Stimulated activated naive CD8-positive, alpha-beta T cell treated with anti-CD3 and anti-CD28 coated beads, Interleukin-15, Interleukin-2, amounts not matched to agents 100 ng/mL and 50 ng/mL, for 24 hours (primary cell): Measurements from ENCODE around the gene EPHA1.

Source experiments
- H3K27ac Mint-ChIP-seq: one replicate; pipeline ENCODE4 v1.8.0; 2021; ENCODE audit warnings: mild to moderate bottlenecking, mixed read lengths
- H3K27me3 Mint-ChIP-seq: one replicate; pipeline ENCODE4 v1.8.0; 2021; ENCODE audit warnings: mixed read lengths
- H3K36me3 Mint-ChIP-seq: one replicate; pipeline ENCODE4 v1.8.0; 2021; ENCODE audit warnings: low read depth, mixed read lengths
- H3K4me1 Mint-ChIP-seq: one replicate; pipeline ENCODE4 v1.8.0; 2021; ENCODE audit warnings: low read depth, mixed read lengths
- H3K4me3 Mint-ChIP-seq: one replicate; pipeline ENCODE4 v1.8.0; 2021; ENCODE audit warnings: mild to moderate bottlenecking, mixed read lengths
- H3K9me3 Mint-ChIP-seq: one replicate; pipeline ENCODE4 v1.8.0; 2021; ENCODE audit warnings: mixed read lengths

Gene EPHA1

DNA sequence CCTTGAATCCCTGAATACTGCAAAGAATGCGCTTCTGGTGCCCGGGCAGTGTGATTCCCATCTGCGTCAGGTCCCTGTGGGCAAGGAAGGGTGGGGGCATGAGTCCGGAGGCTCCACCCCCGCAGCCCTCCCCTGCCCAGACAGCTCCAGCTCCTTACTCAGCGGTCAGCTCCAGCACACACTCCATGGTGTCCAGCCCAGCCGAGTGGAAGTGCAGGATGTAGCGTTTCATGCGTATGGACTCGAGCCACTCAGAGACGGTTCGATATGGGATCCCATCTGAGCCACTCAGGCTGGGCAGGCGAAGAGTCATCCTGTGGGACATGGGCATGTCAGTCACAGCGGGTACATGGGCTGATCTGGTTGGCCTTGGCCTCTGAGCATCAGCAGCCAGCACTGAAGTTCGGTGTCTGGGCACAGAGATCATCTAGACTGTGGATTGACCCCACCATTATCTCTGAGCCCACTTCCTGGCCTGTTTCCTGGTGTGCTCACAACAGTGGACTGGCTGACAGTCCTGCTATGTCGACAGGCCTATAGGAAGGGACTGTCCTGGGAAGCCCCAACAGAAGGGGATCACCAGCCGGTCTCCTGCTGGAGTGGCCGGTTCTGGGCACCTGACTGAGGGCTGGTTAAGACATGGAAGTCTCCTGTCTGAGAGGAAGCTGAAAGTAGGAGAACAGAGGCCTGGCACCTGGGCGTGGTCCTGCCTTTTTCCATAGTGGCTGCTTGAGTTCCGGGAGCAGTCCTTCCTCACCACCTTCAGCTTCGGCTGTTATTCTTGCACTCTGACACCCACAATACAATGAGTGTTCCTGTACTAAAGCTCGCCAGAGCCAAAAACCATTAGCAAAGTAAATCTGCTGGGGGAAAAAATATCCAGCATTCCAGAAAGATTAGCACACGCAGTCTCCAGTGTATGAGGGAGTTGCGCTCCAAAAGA lies 16.9 kb downstream of the EPHA1 start:
- H3K27me3 Mint-ChIP-seq: no peaks in the 10 kb centered on the region
- H3K36me3 Mint-ChIP-seq: peaks cover 20% of the 10 kb centered on the region
- H3K4me1 Mint-ChIP-seq: peaks cover 15% of the 10 kb centered on the region
- H3K9me3 Mint-ChIP-seq: no peaks in the 10 kb centered on the region
- H3K27ac Mint-ChIP-seq: no peak overlapping the region
- H3K4me3 Mint-ChIP-seq: no peak overlapping the region

DNA sequence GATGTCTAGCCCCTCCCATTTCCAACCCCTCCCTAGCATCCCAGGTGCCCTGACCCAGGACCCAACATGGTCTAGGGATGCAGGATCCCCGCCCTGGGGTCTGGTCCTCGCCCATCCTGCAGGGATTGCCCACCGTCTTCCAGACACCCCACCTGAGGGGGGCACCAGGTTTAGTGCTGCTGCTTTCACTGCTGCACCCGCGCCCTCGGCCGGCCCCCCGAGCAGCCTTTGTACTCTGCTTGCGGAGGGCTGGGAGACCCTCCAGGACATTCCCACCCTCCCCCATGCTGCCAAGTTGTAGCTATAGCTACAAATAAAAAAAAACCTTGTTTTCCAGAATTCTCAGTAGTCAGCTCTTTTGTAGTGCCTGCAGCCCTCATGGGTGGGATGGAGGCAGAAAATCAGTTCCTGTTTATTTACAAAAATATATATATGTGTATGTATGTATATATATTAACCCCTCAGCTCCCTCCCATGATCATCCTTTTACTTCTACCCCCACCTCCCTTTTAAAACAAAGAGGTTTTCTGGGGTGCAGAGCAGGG lies 17.8 kb downstream of the EPHA1 start:
- Mint-ChIP-seq H3K9me3 (no peaks in the 10 kb centered on the region), H3K27ac (no peak overlapping the region), H3K4me3 (no peak overlapping the region), H3K27me3 (no peaks in the 10 kb centered on the region), H3K36me3 (peaks cover 20% of the 10 kb centered on the region), H3K4me1 (peaks cover 15% of the 10 kb centered on the region)

DNA sequence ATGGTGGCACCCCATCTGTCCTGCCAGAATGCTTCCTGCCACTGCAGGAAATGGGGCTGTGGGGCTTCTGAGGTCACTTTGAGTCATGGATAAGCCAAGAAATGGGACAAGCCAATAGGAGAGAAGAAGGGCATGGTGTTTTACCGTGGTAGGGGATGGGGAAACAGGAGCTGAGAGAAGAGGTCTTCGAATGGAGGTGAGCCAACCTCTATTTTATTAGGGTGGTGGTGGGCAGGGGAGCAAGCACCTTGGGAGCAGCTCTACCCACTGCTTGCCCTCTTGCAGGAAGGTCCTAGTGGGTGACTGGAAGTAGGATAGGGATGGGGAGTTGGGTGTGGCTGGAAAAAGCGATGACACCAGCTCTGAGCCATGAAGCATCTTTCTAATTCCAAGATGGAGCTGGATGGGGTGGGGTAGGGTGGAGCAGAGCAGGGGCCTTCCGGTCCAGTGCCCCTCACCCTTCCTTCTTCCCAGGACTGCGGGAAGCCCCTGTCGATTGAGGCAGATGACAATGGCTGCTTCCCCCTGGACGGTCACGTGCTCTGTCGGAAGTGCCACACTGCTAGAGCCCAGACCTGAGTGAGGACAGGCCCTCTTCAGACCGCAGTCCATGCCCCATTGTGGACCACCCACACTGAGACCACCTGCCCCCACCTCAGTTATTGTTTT lies 18.4 kb downstream of the EPHA1 start:
- Mint-ChIP-seq H3K27me3 (no peaks in the 10 kb centered on the region), H3K4me3 (no peak overlapping the region), H3K9me3 (no peaks in the 10 kb centered on the region), H3K4me1 (peaks cover 14% of the 10 kb centered on the region), H3K27ac (peak overlapping the region; percentile 62), H3K36me3 (peaks cover 20% of the 10 kb centered on the region)

DNA sequence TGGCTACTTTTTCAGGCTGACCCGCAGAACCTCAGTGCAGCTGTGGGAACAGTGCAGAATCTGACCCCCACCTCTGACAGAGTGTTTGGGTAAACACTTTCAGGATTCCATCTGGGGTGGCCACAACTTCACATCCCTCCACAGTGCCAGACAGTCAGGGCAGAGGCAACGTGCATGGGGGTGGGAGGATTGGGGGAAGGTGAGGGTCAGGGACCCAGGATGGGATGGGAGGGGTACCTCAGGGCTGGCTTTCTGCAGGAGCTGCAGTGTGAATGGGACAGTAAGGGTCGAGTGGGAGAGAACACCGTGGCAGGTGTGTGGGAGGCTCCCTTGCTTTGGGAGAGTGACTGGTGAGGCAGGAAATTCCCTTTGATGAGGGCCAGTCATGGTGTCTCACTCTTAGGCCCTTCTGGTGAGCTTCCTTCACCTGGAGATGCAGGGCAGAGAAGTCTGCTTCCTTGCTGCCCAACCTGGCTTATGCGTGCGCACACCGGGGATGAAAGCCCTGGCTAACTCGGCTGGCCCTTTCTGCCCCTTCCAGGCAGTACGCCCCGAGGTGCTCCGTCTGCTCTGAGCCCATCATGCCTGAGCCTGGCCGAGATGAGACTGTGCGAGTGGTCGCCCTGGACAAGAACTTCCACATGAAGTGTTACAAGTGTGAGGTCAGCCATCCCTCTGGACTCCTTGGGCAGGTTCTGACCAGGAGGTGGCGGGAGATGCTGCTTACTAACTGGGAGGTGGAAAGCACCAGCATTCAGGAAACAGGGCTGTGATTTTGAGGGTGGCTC lies 19.1 kb downstream of the EPHA1 start:
- Mint-ChIP-seq H3K9me3 (no peaks in the 10 kb centered on the region), H3K27ac (peak overlapping the region; percentile 62), H3K36me3 (peaks cover 20% of the 10 kb centered on the region)

DNA sequence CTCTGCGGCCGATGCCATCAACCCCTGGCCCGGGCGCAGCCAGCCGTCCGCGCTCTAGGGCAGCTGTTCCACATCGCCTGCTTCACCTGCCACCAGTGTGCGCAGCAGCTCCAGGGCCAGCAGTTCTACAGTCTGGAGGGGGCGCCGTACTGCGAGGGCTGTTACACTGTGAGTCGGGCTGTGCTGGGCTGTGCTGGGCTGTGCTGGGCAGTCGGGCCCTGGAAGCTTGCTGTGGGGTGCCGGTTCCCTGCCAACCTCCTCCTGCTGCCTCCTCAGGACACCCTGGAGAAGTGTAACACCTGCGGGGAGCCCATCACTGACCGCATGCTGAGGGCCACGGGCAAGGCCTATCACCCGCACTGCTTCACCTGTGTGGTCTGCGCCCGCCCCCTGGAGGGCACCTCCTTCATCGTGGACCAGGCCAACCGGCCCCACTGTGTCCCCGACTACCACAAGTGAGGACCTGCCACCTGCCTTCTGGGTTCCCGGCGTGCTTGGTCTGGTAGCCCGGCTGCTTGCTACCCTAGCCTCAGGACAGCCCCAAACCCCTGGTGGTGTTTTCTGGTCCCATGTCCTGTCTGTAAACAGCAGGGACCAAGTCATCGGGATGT lies 20.1 kb downstream of the EPHA1 start:
- no peak overlapping the region for H3K4me3 Mint-ChIP-seq
- no peaks in the 10 kb centered on the region for H3K9me3 Mint-ChIP-seq
- no peak overlapping the region for H3K27ac Mint-ChIP-seq
- H3K4me1 Mint-ChIP-seq: peaks cover 12% of the 10 kb centered on the region
- H3K27me3 Mint-ChIP-seq: no peaks in the 10 kb centered on the region
- H3K36me3 Mint-ChIP-seq: peaks cover 20% of the 10 kb centered on the region

More for the DNA sequence above, 19.1 kb downstream of the EPHA1 start:
- no peak overlapping the region for H3K4me3 Mint-ChIP-seq
- no peaks in the 10 kb centered on the region for H3K27me3 Mint-ChIP-seq
- peaks cover 12% of the 10 kb centered on the region for H3K4me1 Mint-ChIP-seq

DNA sequence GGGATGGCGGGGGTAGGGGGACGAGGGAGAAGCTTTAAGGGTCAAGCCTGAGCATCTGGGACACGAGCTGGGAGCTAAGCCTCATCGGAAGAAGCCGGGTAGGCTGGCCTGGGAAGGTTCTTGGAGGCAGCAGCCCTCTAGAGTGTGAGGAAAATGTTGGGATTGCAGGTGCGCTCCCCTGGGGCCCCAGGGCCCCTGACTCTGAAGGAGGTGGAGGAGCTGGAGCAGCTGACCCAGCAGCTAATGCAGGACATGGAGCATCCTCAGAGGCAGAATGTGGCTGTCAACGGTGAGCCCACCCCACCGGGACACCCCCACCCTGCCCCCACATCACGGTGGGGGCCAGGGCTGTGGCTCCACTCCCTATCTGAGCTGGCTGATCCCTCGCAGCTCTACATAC lies 20.6 kb downstream of the EPHA1 start:
- Mint-ChIP-seq H3K36me3 (peaks cover 20% of the 10 kb centered on the region), H3K27ac (no peak overlapping the region), H3K9me3 (no peaks in the 10 kb centered on the region), H3K4me1 (peaks cover 12% of the 10 kb centered on the region), H3K27me3 (no peaks in the 10 kb centered on the region), H3K4me3 (no peak overlapping the region)

DNA sequence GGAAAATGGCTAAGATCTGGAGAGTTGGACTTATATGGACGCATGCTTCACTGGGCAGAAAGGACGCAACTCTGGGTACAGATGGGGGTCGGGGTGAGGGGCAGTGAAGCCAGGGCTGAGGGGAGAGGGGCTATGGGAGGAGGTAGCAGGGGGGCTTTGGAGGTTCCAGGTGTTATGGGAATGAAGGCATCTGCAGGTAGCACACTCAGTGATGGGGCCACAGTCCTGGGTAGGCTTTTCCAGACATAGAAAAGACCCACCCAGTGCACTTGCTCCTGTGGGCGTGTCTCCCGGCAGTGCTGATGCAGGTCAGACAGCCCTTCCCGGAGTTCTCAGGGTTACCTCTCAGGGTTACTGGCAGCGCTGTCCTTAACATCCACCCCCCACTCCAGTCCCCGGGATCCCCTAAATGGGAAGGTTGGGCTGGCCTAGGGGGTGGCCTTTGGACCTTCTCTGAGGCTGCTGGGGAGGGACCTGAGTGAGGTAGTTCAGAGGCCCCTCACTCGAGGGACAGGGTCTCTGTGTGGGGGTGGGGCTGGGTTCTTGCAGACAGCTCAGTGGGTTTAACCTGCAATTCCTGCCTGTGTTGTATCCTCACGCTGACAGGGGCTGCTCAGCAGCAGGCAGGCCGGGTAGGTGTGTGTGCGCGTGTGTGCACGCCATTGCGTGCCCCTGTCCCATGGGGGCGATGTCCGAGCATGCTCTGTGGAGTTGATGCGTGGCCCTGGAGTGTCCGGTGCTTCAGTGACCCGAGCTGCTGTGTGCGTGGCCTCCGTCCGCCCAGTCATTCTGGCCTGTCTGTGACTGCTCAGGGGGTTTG lies 21.3 kb downstream of the EPHA1 start:
- no peaks in the 10 kb centered on the region for H3K27me3 Mint-ChIP-seq
- no peak overlapping the region for H3K4me3 Mint-ChIP-seq
- H3K9me3 Mint-ChIP-seq: no peaks in the 10 kb centered on the region
- peaks cover 12% of the 10 kb centered on the region for H3K4me1 Mint-ChIP-seq
- H3K36me3 Mint-ChIP-seq: peaks cover 16% of the 10 kb centered on the region
- H3K27ac Mint-ChIP-seq: no peak overlapping the region

DNA sequence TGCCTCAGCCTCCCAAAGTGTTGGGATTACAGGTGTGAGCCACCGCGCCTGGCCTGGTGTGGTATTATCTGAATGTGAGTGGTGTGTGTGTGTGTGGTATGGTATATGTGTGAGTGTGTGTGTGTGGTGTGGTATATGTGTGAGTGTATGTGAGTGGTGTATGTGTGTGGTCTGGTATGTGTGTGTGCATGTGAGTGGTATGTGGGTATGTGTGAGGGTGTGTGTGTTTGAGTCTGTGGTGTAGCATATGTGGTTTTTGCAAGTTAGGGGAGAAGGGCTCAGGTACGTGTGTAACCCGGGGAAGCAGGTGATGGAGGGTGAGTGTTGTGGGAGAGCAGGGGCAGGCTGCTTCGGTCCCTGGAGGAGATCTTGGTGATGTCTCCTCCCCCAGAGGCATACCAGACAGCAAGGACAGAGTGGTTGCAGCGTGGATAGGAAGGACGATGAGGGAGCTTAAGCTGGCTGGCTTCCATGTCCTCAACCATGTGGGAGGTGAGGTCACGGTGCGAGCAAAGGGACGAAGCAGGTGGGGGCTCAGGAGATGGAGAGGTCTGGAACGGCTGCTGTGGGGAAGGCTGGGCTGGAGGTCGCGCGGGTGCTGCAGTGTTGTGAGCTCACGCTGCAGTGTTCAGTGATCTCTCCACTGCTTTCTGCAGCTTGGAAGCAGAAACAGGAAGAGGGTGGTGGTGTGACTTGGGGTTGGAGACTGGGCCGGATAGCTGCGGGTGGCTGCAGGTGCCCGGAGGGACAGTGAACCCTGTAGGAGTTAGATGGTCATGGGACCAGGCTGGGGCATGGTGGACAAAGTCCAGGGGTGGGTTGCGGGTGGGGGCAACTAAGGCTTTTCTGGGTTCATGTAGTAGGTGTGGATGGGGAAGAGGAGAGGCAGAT lies 22.5 kb downstream of the EPHA1 start:
- peaks cover 16% of the 10 kb centered on the region for H3K36me3 Mint-ChIP-seq
- H3K27me3 Mint-ChIP-seq: no peaks in the 10 kb centered on the region
- H3K27ac Mint-ChIP-seq: no peak overlapping the region
- H3K9me3 Mint-ChIP-seq: no peaks in the 10 kb centered on the region
- H3K4me3 Mint-ChIP-seq: no peak overlapping the region
- H3K4me1 Mint-ChIP-seq: peaks cover 12% of the 10 kb centered on the region

DNA sequence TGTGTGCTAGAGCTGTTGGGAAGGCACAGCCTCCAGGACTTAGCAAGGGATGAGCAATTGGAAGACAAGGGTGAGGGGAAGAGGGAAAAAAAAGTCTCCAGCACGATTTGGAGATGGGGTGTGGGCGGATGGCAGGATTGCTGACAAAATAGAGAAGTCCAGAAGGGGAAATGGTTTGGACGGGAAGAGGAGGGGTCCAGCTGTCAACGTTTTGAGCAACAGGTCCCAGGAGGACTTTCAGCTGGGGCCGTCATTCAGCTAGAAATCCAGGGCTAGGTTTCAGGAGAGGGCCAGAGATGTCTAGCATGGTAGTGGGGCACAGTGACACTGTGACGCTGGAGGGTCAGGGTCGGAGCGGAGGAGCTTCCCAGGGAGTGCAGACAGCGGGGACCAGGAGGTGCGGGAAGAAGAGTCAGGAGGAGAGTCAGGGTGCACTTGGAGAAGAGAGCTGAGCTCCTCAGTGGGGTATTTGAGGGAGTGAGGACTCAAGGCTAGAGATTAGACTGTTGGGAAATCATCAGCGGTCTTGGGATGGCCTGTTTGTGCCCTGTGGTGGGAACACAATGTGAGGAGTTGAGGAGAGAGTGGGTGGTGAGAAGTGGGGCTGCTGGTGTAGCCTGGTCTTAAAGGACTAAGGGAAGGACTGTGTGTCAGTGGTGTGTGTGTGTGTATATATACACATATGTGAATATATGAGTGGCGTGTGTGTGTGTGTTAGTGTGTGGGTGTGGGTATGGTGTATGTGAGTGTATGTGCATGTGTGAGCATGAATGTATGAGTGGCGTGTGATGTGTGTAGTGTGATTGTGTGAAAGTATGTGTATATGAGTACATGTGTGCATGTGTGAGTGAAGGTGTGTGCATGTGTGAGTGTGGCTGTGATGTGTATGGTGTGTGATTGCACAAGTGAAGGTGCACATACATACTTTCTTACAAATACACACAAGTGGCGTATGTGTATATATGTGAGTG lies 23.7 kb downstream of the EPHA1 start:
- Mint-ChIP-seq H3K27me3 (no peaks in the 10 kb centered on the region), H3K4me1 (peaks cover 10% of the 10 kb centered on the region), H3K27ac (no peak overlapping the region), H3K9me3 (no peaks in the 10 kb centered on the region), H3K4me3 (no peak overlapping the region), H3K36me3 (peaks cover 9% of the 10 kb centered on the region)

DNA sequence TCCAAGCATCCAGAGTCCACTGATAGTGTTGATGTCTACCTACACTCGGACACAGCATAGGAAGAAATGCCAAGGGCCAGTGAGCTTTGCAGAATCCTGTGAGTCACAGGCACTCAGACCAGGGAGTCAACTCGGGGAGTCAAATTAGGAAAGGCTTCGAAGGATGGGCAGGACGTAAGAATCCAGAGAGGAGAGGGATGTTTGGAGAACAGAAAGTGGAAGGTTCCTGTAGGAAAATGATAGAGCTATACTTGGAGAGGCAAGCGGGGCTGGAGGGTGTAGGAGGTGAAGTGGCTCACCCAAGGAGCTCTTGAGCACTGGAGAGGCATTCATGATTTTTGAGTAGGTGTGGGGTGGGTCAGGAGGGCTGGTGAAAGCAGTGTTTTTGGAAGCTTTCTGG lies 24.5 kb downstream of the EPHA1 start:
- Mint-ChIP-seq H3K36me3 (peaks cover under 1% of the 10 kb centered on the region), H3K4me3 (no peak overlapping the region), H3K27me3 (no peaks in the 10 kb centered on the region), H3K4me1 (peaks cover 10% of the 10 kb centered on the region), H3K27ac (no peak overlapping the region), H3K9me3 (no peaks in the 10 kb centered on the region)

DNA sequence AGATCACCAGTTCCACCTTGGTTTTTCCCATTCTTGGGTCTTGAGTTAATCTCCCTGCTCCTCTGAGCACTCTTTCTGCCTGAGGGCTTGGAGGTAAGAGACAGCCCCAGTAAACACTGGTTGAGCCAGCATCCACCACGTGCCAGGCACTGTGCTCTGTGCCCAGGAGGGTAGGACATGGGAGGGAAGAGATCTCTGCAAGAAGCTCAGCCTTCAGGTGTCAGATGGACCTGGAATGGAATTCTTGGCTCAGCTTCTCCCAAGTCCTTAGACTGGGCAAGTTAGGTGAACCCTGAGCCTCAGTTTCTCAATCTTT lies 25.1 kb downstream of the EPHA1 start:
- Mint-ChIP-seq H3K27ac (peak overlapping the region; percentile 7), H3K9me3 (no peaks in the 10 kb centered on the region), H3K27me3 (no peaks in the 10 kb centered on the region), H3K36me3 (no peaks in the 10 kb centered on the region), H3K4me3 (no peak overlapping the region), H3K4me1 (peaks cover 14% of the 10 kb centered on the region)
